Measurements from ENCODE around the gene FZD2.

- TF ChIP-seq CTCF (conservative IDR thresholded peaks at IDR 0.05 in 1 of 2, IDR thresholded peaks at IDR 0.05 in 1 of 2; ENCODE audit: extremely low read depth in 1 of 2, insufficient read depth in 1 of 2, low read depth in 1 of 2, low read length in 2 of 2), result no peak
- no peak for TF ChIP-seq EZH2 (IDR thresholded peaks at IDR 0.05; ENCODE audit: borderline replicate concordance, low read length)
Measured at GRCh38 chr17:44607836-44608690, 50.8 kb downstream of the FZD2 start.

Data from mammary epithelial cell (primary cell).